Measurements from ENCODE around the gene EDAR. TPM values are rescaled to one million over a fixed set of nuclear protein-coding genes. Genes with fewer than 3 reads are reported as not detected.

EDAR gene
- polyA plus RNA-seq, 3 donors, result not detected

- Mint-ChIP-seq H3K27ac (no peak overlapping the region), H3K36me3 (no peaks in the 10 kb centered on the region), H3K4me1 (peaks cover 4% of the 10 kb centered on the region), H3K9me3 (no peaks in the 10 kb centered on the region), H3K27me3 (ENCODE audit: low read depth in 3 of 3) (peaks cover 2 to 3% (median 2%) of the 10 kb centered on the region in 3 donors), H3K4me3 (no peak overlapping the region)
- Histone ChIP-seq H4K20me1 (ENCODE audit: insufficient read depth, low read length) (no peaks in the 10 kb centered on the region), H3K9me3 (replicated peaks in 1 of 2; ENCODE audit: control insufficient read depth in 1 of 2, insufficient read depth in 1 of 2, low read length in 2 of 2) (no peaks in the 10 kb centered on the region), H3K9ac (ENCODE audit: insufficient read depth, low read length, poor library complexity, severe bottlenecking) (no peak overlapping the region), H3K27ac (ENCODE audit: low read depth in 1 of 2, low read length in 2 of 2) (no peak overlapping the region), H3K4me2 (replicated peaks; ENCODE audit: extremely low read depth, low read length, poor library complexity, severe bottlenecking) (no peak overlapping the region), H3K36me3 (replicated peaks in 1 of 2; ENCODE audit: control insufficient read depth in 1 of 2, insufficient read depth in 2 of 2, low read length in 2 of 2) (no peaks in the 10 kb centered on the region), H3K27me3 (ENCODE audit: control insufficient read depth in 2 of 2, insufficient read depth in 2 of 2, low read length in 2 of 2) (no peaks in the 10 kb centered on the region), H3K79me2 (ENCODE audit: insufficient read depth, low read length) (no peaks in the 10 kb centered on the region), H2AFZ (ENCODE audit: insufficient read depth, low read depth, low read length, poor library complexity, severe bottlenecking) (no peak overlapping the region), H3K4me1 (ENCODE audit: control insufficient read depth in 1 of 2, insufficient read depth in 2 of 2, low read length in 2 of 2) (no peaks in the 10 kb centered on the region), H3K4me3 (replicated peaks in 1 of 3; ENCODE audit: low read depth in 2 of 3, low read length in 3 of 3) (no peak overlapping the region)
- no peak for DNase-seq
- no peak for TF ChIP-seq CTCF (IDR thresholded peaks at IDR 0.05)
- intact Hi-C loops (cut with micrococcal nuclease), result no loop called here
- WGBS (ENCODE audit: insufficient coverage), result 93% methylated on average over 14 of the region's 20 CpGs
Observed at GRCh38 chr2:109005686-109006204, 16.7 kb upstream of the EDAR start.

- no peak overlapping the region for H3K27ac Mint-ChIP-seq
- H3K4me1 Mint-ChIP-seq, result no peaks in the 10 kb centered on the region
- no peaks in the 10 kb centered on the region for H3K36me3 Mint-ChIP-seq
- no peaks in the 10 kb centered on the region for H3K79me2 ChIP-seq (ENCODE audit: insufficient read depth, low read length)
- no peaks in the 10 kb centered on the region for H3K36me3 ChIP-seq (replicated peaks in 1 of 2; ENCODE audit: control insufficient read depth in 1 of 2, insufficient read depth in 2 of 2, low read length in 2 of 2)
- no peak overlapping the region for H3K4me3 ChIP-seq (replicated peaks in 1 of 3; ENCODE audit: low read depth in 2 of 3, low read length in 3 of 3)
- intact Hi-C loops (cut with micrococcal nuclease), result no loop called here
- peaks cover 2 to 4% (median 3%) of the 10 kb centered on the region in 3 donors for H3K27me3 Mint-ChIP-seq (ENCODE audit: low read depth in 3 of 3)
- DNase-seq, result no peak
- no peaks in the 10 kb centered on the region for H4K20me1 ChIP-seq (ENCODE audit: insufficient read depth, low read length)
- TF ChIP-seq CTCF (IDR thresholded peaks at IDR 0.05), result no peak
- H3K9ac ChIP-seq (ENCODE audit: insufficient read depth, low read length, poor library complexity, severe bottlenecking), result no peak overlapping the region
- H3K9me3 ChIP-seq (replicated peaks in 1 of 2; ENCODE audit: control insufficient read depth in 1 of 2, insufficient read depth in 1 of 2, low read length in 2 of 2), result no peaks in the 10 kb centered on the region
- WGBS (ENCODE audit: insufficient coverage), result 93% methylated on average over 3 of the region's 3 CpGs
- no peak overlapping the region for H3K27ac ChIP-seq (ENCODE audit: low read depth in 1 of 2, low read length in 2 of 2)
- H3K4me2 ChIP-seq (replicated peaks; ENCODE audit: extremely low read depth, low read length, poor library complexity, severe bottlenecking), result no peak overlapping the region
- no peaks in the 10 kb centered on the region for H3K27me3 ChIP-seq (ENCODE audit: control insufficient read depth in 2 of 2, insufficient read depth in 2 of 2, low read length in 2 of 2)
- no peak overlapping the region for H2AFZ ChIP-seq (ENCODE audit: insufficient read depth, low read depth, low read length, poor library complexity, severe bottlenecking)
- no peak overlapping the region for H3K4me3 Mint-ChIP-seq
- no peaks in the 10 kb centered on the region for H3K4me1 ChIP-seq (ENCODE audit: control insufficient read depth in 1 of 2, insufficient read depth in 2 of 2, low read length in 2 of 2)
- no peaks in the 10 kb centered on the region for H3K9me3 Mint-ChIP-seq
Observed at GRCh38 chr2:109001201-109001600, 12.2 kb upstream of the EDAR start.
